GM19099 (cell line): ENCODE results near the gene SLC25A45.
A peak's percentile ranks its signal among the peaks of the same experiment; 100 is the strongest.

ENCODE experiments used
- POLR2A ChIP-seq: IDR thresholded peaks from 3 replicates; pipeline ENCODE4 v1.6.1; 2011; ENCODE audit warnings: low read depth; ENCODE audit not compliant: insufficient read length; ENCODE audit errors: extremely low read depth

The SLC25A45 gene

GRCh38 chr11:65376138-65376713 lies 6.2 kb downstream of the SLC25A45 start:
- TF ChIP-seq POLR2A, result no peak

- TF ChIP-seq POLR2A, result no peak
These were observed 7.4 kb downstream of the SLC25A45 start for GRCh38 chr11:65375012-65375411.

- no peak for TF ChIP-seq POLR2A
These were observed 8.4 kb downstream of the SLC25A45 start for GRCh38 chr11:65373839-65374580.

- no peak for TF ChIP-seq POLR2A
These were observed 11.8 kb downstream of the SLC25A45 start for GRCh38 chr11:65370659-65371049.

- no peak for TF ChIP-seq POLR2A
These were observed 16.1 kb downstream of the SLC25A45 start for GRCh38 chr11:65366340-65366773.

GRCh38 chr11:65363770-65364169 lies 18.7 kb downstream of the SLC25A45 start:
- no peak for TF ChIP-seq POLR2A

- no peak for TF ChIP-seq POLR2A
These were observed 19.5 kb downstream of the SLC25A45 start for GRCh38 chr11:65362966-65363365.

GRCh38 chr11:65362320-65362931 lies 20.0 kb downstream of the SLC25A45 start:
- TF ChIP-seq POLR2A, result no peak

GRCh38 chr11:65357856-65358356 lies 24.5 kb downstream of the SLC25A45 start:
- no peak for TF ChIP-seq POLR2A

- no peak for TF ChIP-seq POLR2A
These were observed 26.0 kb downstream of the SLC25A45 start for GRCh38 chr11:65356394-65356972.

- no peak for TF ChIP-seq POLR2A
These were observed 26.6 kb downstream of the SLC25A45 start for GRCh38 chr11:65355776-65356393.

GRCh38 chr11:65355013-65355775 lies 27.3 kb downstream of the SLC25A45 start:
- TF ChIP-seq POLR2A, result no peak

- peak; percentile 72 for TF ChIP-seq POLR2A
These were observed 28.0 kb downstream of the SLC25A45 start, which contains the start of gene TIGD3 for GRCh38 chr11:65354265-65355012. TSS of gene TIGD3 (plus strand) at chr11:65354751. CDS start at chr11:65355809, 1,058 bp downstream.

- TF ChIP-seq POLR2A, result no peak
These were observed 28.6 kb downstream of the SLC25A45 start for GRCh38 chr11:65353900-65354264.

- no peak for TF ChIP-seq POLR2A
These were observed 29.1 kb downstream of the SLC25A45 start for GRCh38 chr11:65353376-65353775.
